Measurements from ENCODE around the gene OPCML.

OPCML gene

GRCh38 chr11:133413703-133414102, 118.6 kb downstream of the OPCML start:
- H3F3A ChIP-seq (ENCODE audit: insufficient read depth, low read length) = no peaks in the 10 kb centered on the region
- no peak overlapping the region for H2AFZ ChIP-seq (ENCODE audit: low read length)
- no peak overlapping the region for H3K27ac ChIP-seq (ENCODE audit: low read depth, low read length, poor library complexity, severe bottlenecking)
- H3K4me3 ChIP-seq (ENCODE audit: low read depth, low read length, poor library complexity, severe bottlenecking) = no peak overlapping the region
- no peak overlapping the region for H3K4me2 ChIP-seq (ENCODE audit: low read length)
- H4K20me1 ChIP-seq (ENCODE audit: insufficient read depth, low read length) = no peaks in the 10 kb centered on the region
- H3K9me2 ChIP-seq (ENCODE audit: low read depth, low read length) = no peaks in the 10 kb centered on the region
- no peaks in the 10 kb centered on the region for H3K27me3 ChIP-seq (ENCODE audit: insufficient read depth, low read length)
- H3K9me3 ChIP-seq (ENCODE audit: low read length) = no peaks in the 10 kb centered on the region
- H3K79me2 ChIP-seq (ENCODE audit: insufficient read depth, low read length) = no peaks in the 10 kb centered on the region
- TF ChIP-seq CTCF (IDR thresholded peaks at IDR 0.05; ENCODE audit: low read length) = no peak
- TF ChIP-seq EZH2 (IDR thresholded peaks at IDR 0.05; ENCODE audit: borderline replicate concordance, low read length) = no peak
- no peaks in the 10 kb centered on the region for H3K36me3 ChIP-seq (ENCODE audit: insufficient read depth, low read length)
- no peaks in the 10 kb centered on the region for H3K4me1 ChIP-seq (ENCODE audit: insufficient read depth, low read length, severe bottlenecking)
- no peak overlapping the region for H3K9ac ChIP-seq (ENCODE audit: low read length)

DNA sequence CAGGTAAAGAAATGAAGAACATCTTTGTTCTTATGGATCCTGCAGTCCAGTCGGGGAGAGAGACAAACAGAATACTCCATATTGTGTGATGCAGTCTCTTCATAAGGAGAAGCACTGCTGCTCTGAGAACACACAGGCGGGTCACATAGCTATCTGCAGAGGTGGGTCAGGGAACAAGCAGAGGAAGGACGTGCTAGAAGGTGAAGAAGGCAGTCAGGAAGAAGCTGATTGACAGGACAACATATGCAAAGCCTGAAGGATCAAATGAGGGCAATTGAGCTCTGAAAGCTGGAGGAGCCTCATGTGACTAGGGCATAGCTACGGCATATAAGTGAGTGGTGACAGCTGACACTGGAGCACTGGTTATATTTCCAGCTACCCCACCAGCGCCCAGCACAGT, 122.5 kb downstream of the OPCML start:
- H3K4me2 ChIP-seq (ENCODE audit: low read length) = no peak overlapping the region
- no peak overlapping the region for H3K4me3 ChIP-seq (ENCODE audit: low read depth, low read length, poor library complexity, severe bottlenecking)
- no peaks in the 10 kb centered on the region for H3F3A ChIP-seq (ENCODE audit: insufficient read depth, low read length)
- no peaks in the 10 kb centered on the region for H3K27me3 ChIP-seq (ENCODE audit: insufficient read depth, low read length)
- no peak overlapping the region for H3K9ac ChIP-seq (ENCODE audit: low read length)
- no peak for TF ChIP-seq EZH2 (IDR thresholded peaks at IDR 0.05; ENCODE audit: borderline replicate concordance, low read length)
- TF ChIP-seq CTCF (IDR thresholded peaks at IDR 0.05; ENCODE audit: low read length) = no peak
- no peak overlapping the region for H3K27ac ChIP-seq (ENCODE audit: low read depth, low read length, poor library complexity, severe bottlenecking)
- no peaks in the 10 kb centered on the region for H3K4me1 ChIP-seq (ENCODE audit: insufficient read depth, low read length, severe bottlenecking)
- no peak overlapping the region for H2AFZ ChIP-seq (ENCODE audit: low read length)
- H3K9me2 ChIP-seq (ENCODE audit: low read depth, low read length) = no peaks in the 10 kb centered on the region
- H3K79me2 ChIP-seq (ENCODE audit: insufficient read depth, low read length) = no peaks in the 10 kb centered on the region
- H4K20me1 ChIP-seq (ENCODE audit: insufficient read depth, low read length) = no peaks in the 10 kb centered on the region
- H3K36me3 ChIP-seq (ENCODE audit: insufficient read depth, low read length) = no peaks in the 10 kb centered on the region
- no peaks in the 10 kb centered on the region for H3K9me3 ChIP-seq (ENCODE audit: low read length)

- no peak overlapping the region for H3K9ac ChIP-seq (ENCODE audit: low read length)
- H4K20me1 ChIP-seq (ENCODE audit: insufficient read depth, low read length) = no peaks in the 10 kb centered on the region
- TF ChIP-seq EZH2 (IDR thresholded peaks at IDR 0.05; ENCODE audit: borderline replicate concordance, low read length) = no peak
- no peak for TF ChIP-seq CTCF (IDR thresholded peaks at IDR 0.05; ENCODE audit: low read length)
- no peaks in the 10 kb centered on the region for H3K79me2 ChIP-seq (ENCODE audit: insufficient read depth, low read length)
- H3K27ac ChIP-seq (ENCODE audit: low read depth, low read length, poor library complexity, severe bottlenecking) = no peak overlapping the region
- H3K4me3 ChIP-seq (ENCODE audit: low read depth, low read length, poor library complexity, severe bottlenecking) = no peak overlapping the region
- no peak overlapping the region for H3K4me2 ChIP-seq (ENCODE audit: low read length)
- H3K9me2 ChIP-seq (ENCODE audit: low read depth, low read length) = no peaks in the 10 kb centered on the region
- H3K36me3 ChIP-seq (ENCODE audit: insufficient read depth, low read length) = no peaks in the 10 kb centered on the region
- no peaks in the 10 kb centered on the region for H3K27me3 ChIP-seq (ENCODE audit: insufficient read depth, low read length)
- no peaks in the 10 kb centered on the region for H3F3A ChIP-seq (ENCODE audit: insufficient read depth, low read length)
- no peaks in the 10 kb centered on the region for H3K4me1 ChIP-seq (ENCODE audit: insufficient read depth, low read length, severe bottlenecking)
- no peak overlapping the region for H2AFZ ChIP-seq (ENCODE audit: low read length)
- H3K9me3 ChIP-seq (ENCODE audit: low read length) = no peaks in the 10 kb centered on the region
Observed at GRCh38 chr11:133408936-133409335, 123.4 kb downstream of the OPCML start.

Data from OCI-LY1 (cell line).